PC-3 (cell line): ENCODE results near the gene DAPK1.

Experiments used
- EZH2 ChIP-seq: fragments of 300-600 bp; sonication (generic); IDR thresholded peaks from one replicate; pipeline ENCODE4 v1.6.1; 2017; ENCODE audit warnings: antibody characterized with exemption, mild to moderate bottlenecking, low read length; ENCODE audit not compliant: unreplicated experiment
- EZH2phosphoT487 ChIP-seq: fragments of 300-600 bp; sonication (generic); IDR thresholded peaks from 2 replicates; pipeline ENCODE4 v1.6.1; 2018; ENCODE audit warnings: mild to moderate bottlenecking, antibody characterized with exemption, low read length, borderline replicate concordance
- TF ChIP-seq, protein P1 (sequence below): fragments of 300-600 bp; sonication (generic); conservative IDR thresholded peaks from 2 replicates; pipeline ENCODE4 v1.5.1; 2017; ENCODE audit warnings: antibody characterized with exemption, low read depth, mild to moderate bottlenecking, low read length

DNA sequence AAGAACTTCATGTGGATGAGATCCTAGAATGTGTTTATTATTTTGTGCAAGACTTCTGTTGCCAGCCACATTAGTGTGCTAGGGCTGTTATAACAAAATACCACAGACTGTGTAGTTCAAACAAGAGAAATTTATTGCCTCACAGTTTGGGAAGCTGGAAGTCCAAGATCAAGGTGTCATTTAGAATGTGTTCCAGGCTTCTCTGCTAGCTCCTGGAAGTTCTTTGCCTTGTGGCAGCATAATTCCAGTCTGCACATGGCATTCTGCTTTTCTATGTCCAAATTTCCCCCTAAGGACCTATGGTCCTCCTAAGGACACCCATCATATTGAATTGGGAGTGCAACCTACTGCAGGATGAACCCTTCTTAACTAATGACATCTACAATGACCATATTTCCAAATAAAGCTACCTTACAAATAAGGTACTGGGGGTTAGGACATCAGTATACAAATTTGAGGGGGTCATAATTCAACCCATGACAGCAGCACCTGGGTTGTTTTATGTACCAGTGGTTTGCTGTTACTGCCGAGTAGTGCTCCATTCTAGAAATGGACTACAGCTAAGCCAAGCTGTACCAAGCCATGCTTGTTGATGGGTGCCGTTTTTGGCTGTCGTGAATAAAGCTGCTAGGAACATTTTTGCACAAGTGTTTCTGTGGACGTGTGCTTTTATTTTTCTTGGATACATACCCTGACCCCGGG is 52.7 kb downstream of the DAPK1 start:
- TF ChIP-seq, protein P1, sequence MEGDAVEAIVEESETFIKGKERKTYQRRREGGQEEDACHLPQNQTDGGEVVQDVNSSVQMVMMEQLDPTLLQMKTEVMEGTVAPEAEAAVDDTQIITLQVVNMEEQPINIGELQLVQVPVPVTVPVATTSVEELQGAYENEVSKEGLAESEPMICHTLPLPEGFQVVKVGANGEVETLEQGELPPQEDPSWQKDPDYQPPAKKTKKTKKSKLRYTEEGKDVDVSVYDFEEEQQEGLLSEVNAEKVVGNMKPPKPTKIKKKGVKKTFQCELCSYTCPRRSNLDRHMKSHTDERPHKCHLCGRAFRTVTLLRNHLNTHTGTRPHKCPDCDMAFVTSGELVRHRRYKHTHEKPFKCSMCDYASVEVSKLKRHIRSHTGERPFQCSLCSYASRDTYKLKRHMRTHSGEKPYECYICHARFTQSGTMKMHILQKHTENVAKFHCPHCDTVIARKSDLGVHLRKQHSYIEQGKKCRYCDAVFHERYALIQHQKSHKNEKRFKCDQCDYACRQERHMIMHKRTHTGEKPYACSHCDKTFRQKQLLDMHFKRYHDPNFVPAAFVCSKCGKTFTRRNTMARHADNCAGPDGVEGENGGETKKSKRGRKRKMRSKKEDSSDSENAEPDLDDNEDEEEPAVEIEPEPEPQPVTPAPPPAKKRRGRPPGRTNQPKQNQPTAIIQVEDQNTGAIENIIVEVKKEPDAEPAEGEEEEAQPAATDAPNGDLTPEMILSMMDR = no peak
- TF ChIP-seq EZH2 (no peak), EZH2phosphoT487 (no peak)
